Glutamatergic neuron (in vitro differentiated cells): ENCODE measurements around the gene RIPOR2. TPM values are rescaled to one million over a fixed set of nuclear protein-coding genes. Genes with fewer than 3 reads are reported as not detected.
"Not testable (repeated sequence)": the region's sequence is repeated elsewhere in the genome, so short reads cannot be mapped to it uniquely, and the experiment has no call there.

Experiments
- DNase-seq: peaks from one replicate; pipeline ENCODE4 v3.0.0; 2022
- H3K27ac Mint-ChIP-seq: one replicate; pipeline ENCODE4 v1.8.0; 2020; ENCODE audit warnings: mild to moderate bottlenecking, mixed read lengths, inconsistent platforms; ENCODE audit not compliant: unreplicated experiment
- H3K27me3 Mint-ChIP-seq: one replicate; pipeline ENCODE4 v1.8.0; 2020; ENCODE audit warnings: mild to moderate bottlenecking, moderate library complexity, mixed read lengths, inconsistent platforms; ENCODE audit not compliant: unreplicated experiment
- H3K36me3 Mint-ChIP-seq: one replicate; pipeline ENCODE4 v1.8.0; 2020; ENCODE audit warnings: mild to moderate bottlenecking, mixed read lengths, inconsistent platforms; ENCODE audit not compliant: unreplicated experiment
- H3K4me1 Mint-ChIP-seq: one replicate; pipeline ENCODE4 v1.8.0; 2020; ENCODE audit warnings: mild to moderate bottlenecking, low read depth, mixed read lengths, inconsistent platforms; ENCODE audit not compliant: unreplicated experiment
- H3K4me3 Mint-ChIP-seq: one replicate; pipeline ENCODE4 v1.8.0; 2020; ENCODE audit warnings: mild to moderate bottlenecking, mixed read lengths, inconsistent platforms; ENCODE audit not compliant: unreplicated experiment
- H3K9me3 Mint-ChIP-seq: one replicate; pipeline ENCODE4 v1.8.0; 2020; ENCODE audit warnings: mild to moderate bottlenecking, moderate library complexity, mixed read lengths, inconsistent platforms; ENCODE audit not compliant: unreplicated experiment
- CTCF ChIP-seq: fragments of 200-600 bp; sonication (generic); IDR thresholded peaks from one replicate; pipeline ENCODE4 v1.5.0; 2021; ENCODE audit not compliant: partially characterized antibody, unreplicated experiment
- total RNA-seq: library from RNA; stranded (reverse); fragmentation: NEBNext Ultra II Directional; extraction: Animal tissue kit (Norgen Biotek cat#: 25700); gene quantifications from one replicate; pipeline ENCODE4 v1.2.1, GENCODE V29; 2021; ENCODE audit not compliant: unreplicated experiment

Gene RIPOR2
- total RNA-seq, 1 donor from 2014 or later, result 82.2 TPM

- Mint-ChIP-seq H3K27me3 (no peaks in the 10 kb centered on the region), H3K4me1 (peaks cover 11% of the 10 kb centered on the region), H3K36me3 (no peaks in the 10 kb centered on the region), H3K4me3 (no peak overlapping the region), H3K27ac (no peak overlapping the region), H3K9me3 (peaks cover 1% of the 10 kb centered on the region)
- no peak for TF ChIP-seq CTCF
- DNase-seq, result no peak
These were observed 4.5 kb downstream of the RIPOR2 start for GRCh38 chr6:24931296-24931695.

GRCh38 chr6:24930431-24930871, 5.3 kb downstream of the RIPOR2 start:
- H3K9me3 Mint-ChIP-seq, result peaks cover 1% of the 10 kb centered on the region

GRCh38 chr6:24929242-24929641, 6.5 kb downstream of the RIPOR2 start:
- Mint-ChIP-seq H3K4me3 (no peak overlapping the region), H3K4me1 (peaks cover 9% of the 10 kb centered on the region), H3K27ac (no peak overlapping the region), H3K9me3 (no peaks in the 10 kb centered on the region), H3K36me3 (no peaks in the 10 kb centered on the region), H3K27me3 (no peaks in the 10 kb centered on the region)
- TF ChIP-seq CTCF, result no peak
- no peak for DNase-seq

More at GRCh38 chr6:24930431-24930871, 5.3 kb downstream of the RIPOR2 start:
- Mint-ChIP-seq H3K4me3 (no peak overlapping the region), H3K36me3 (no peaks in the 10 kb centered on the region), H3K4me1 (peaks cover 8% of the 10 kb centered on the region), H3K27me3 (no peaks in the 10 kb centered on the region), H3K27ac (no peak overlapping the region)
- TF ChIP-seq CTCF, result no peak
- DNase-seq, result no peak

GRCh38 chr6:24927985-24928745, 7.6 kb downstream of the RIPOR2 start:
- Mint-ChIP-seq H3K27me3 (no peaks in the 10 kb centered on the region), H3K36me3 (no peaks in the 10 kb centered on the region), H3K4me1 (peaks cover 14% of the 10 kb centered on the region), H3K27ac (no peak overlapping the region), H3K9me3 (no peaks in the 10 kb centered on the region), H3K4me3 (no peak overlapping the region)
- DNase-seq, result no peak
- no peak for TF ChIP-seq CTCF

- H3K4me1 Mint-ChIP-seq, result peaks cover 14% of the 10 kb centered on the region
- H3K27ac Mint-ChIP-seq, result no peak overlapping the region
- no peak for TF ChIP-seq CTCF
- H3K27me3 Mint-ChIP-seq, result no peaks in the 10 kb centered on the region
- H3K9me3 Mint-ChIP-seq, result no peaks in the 10 kb centered on the region
- no peak for DNase-seq
- no peaks in the 10 kb centered on the region for H3K36me3 Mint-ChIP-seq
- H3K4me3 Mint-ChIP-seq, result no peak overlapping the region
These were observed 8.3 kb downstream of the RIPOR2 start for GRCh38 chr6:24927277-24927955.

GRCh38 chr6:24926647-24927046, 9.1 kb downstream of the RIPOR2 start:
- H3K9me3 Mint-ChIP-seq, H3K27ac Mint-ChIP-seq, H3K4me3 Mint-ChIP-seq, H3K36me3 Mint-ChIP-seq, DNase-seq, H3K27me3 Mint-ChIP-seq: not testable (repeated sequence)
- peaks cover 12% of the 10 kb centered on the region for H3K4me1 Mint-ChIP-seq
